Measurements from ENCODE around the gene RNF138. TPM values are rescaled to one million over a fixed set of nuclear protein-coding genes. Genes with fewer than 3 reads are reported as not detected.

Gene RNF138
- total RNA-seq, 4 donors from 2014 or later = 9.6 to 27.6 (median 17.9) TPM

- TF ChIP-seq EP300 (IDR thresholded peaks at IDR 0.05) (no peak), CTCF (IDR thresholded peaks at IDR 0.05) (no peak), POLR2AphosphoS5 (IDR thresholded peaks at IDR 0.05) (no peak), POLR2A (IDR thresholded peaks at IDR 0.05) (no peak)
- 63 to 86% methylated on average over 3 of the region's 4 CpGs for WGBS, 2 donors (ENCODE audit: low coverage in 1 of 2)
- ATAC-seq = no peak
Measured at GRCh38 chr18:32112826-32113225, 21.2 kb downstream of the RNF138 start.

GRCh38 chr18:32114293-32114942, 22.7 kb downstream of the RNF138 start:
- WGBS, 2 donors (ENCODE audit: low coverage in 1 of 2) = 94 to 98% methylated on average over 4 of the region's 4 CpGs
- ATAC-seq = no peak
- no peak overlapping the region for H3K27ac ChIP-seq
- TF ChIP-seq EP300 (IDR thresholded peaks at IDR 0.05) (no peak), POLR2AphosphoS5 (IDR thresholded peaks at IDR 0.05) (no peak), POLR2A (IDR thresholded peaks at IDR 0.05) (no peak), CTCF (IDR thresholded peaks at IDR 0.05) (no peak)
- H3K4me3 ChIP-seq = no peak overlapping the region
- H3K4me1 ChIP-seq = no peaks in the 10 kb centered on the region
- no peaks in the 10 kb centered on the region for H3K27me3 ChIP-seq
- H3K36me3 ChIP-seq = peaks cover 0 to 68% of the 10 kb centered on the region in 2 donors
- no peaks in the 10 kb centered on the region for H3K9me3 ChIP-seq

More at GRCh38 chr18:32112826-32113225, 21.2 kb downstream of the RNF138 start:
- no peak overlapping the region for H3K27ac ChIP-seq
- H3K4me1 ChIP-seq = no peaks in the 10 kb centered on the region
- H3K9me3 ChIP-seq = no peaks in the 10 kb centered on the region
- H3K36me3 ChIP-seq = peaks cover 0 to 52% of the 10 kb centered on the region in 2 donors
- no peak overlapping the region for H3K4me3 ChIP-seq
- no peaks in the 10 kb centered on the region for H3K27me3 ChIP-seq

- WGBS, 2 donors (ENCODE audit: low coverage in 1 of 2) = 94 to 95% methylated on average over 2 to 3 of the region's 5 CpGs
- TF ChIP-seq POLR2A (IDR thresholded peaks at IDR 0.05) = no peak
- no peak for TF ChIP-seq CTCF (IDR thresholded peaks at IDR 0.05)
- TF ChIP-seq POLR2AphosphoS5 (IDR thresholded peaks at IDR 0.05) = no peak
- TF ChIP-seq EP300 (IDR thresholded peaks at IDR 0.05) = no peak
- Histone ChIP-seq H3K4me3 (no peak overlapping the region), H3K36me3 (peaks cover 0 to 65% of the 10 kb centered on the region in 2 donors), H3K9me3 (no peaks in the 10 kb centered on the region), H3K27ac (no peak overlapping the region), H3K4me1 (no peaks in the 10 kb centered on the region), H3K27me3 (no peaks in the 10 kb centered on the region)
- ATAC-seq = no peak
Measured at GRCh38 chr18:32122039-32122438, 30.4 kb downstream of the RNF138 start.

- 84 to 87% methylated on average over 3 of the region's 3 CpGs for WGBS, 2 donors (ENCODE audit: low coverage in 1 of 2)
- no peaks in the 10 kb centered on the region for H3K9me3 ChIP-seq
Measured at GRCh38 chr18:32126538-32126937, 34.9 kb downstream of the RNF138 start.

More at GRCh38 chr18:32126538-32126937, 34.9 kb downstream of the RNF138 start:
- no peaks in the 10 kb centered on the region for H3K27me3 ChIP-seq
- H3K36me3 ChIP-seq = peaks cover 0 to 82% of the 10 kb centered on the region in 2 donors
- H3K27ac ChIP-seq = no peak overlapping the region
- no peak for TF ChIP-seq CTCF (IDR thresholded peaks at IDR 0.05)
- no peak for TF ChIP-seq POLR2A (IDR thresholded peaks at IDR 0.05)
- TF ChIP-seq POLR2AphosphoS5 (IDR thresholded peaks at IDR 0.05) = no peak
- TF ChIP-seq EP300 (IDR thresholded peaks at IDR 0.05) = no peak
- ATAC-seq = no peak
- no peak overlapping the region for H3K4me3 ChIP-seq
- H3K4me1 ChIP-seq = no peaks in the 10 kb centered on the region

All from gastroesophageal sphincter (tissue), 4 donors.